Effector CD8-positive, alpha-beta T cell (primary cell): ENCODE data around the gene SCLT1.

Experiments used
- DNase-seq: peaks from one replicate; lab custom pipeline; 2025; lab: John Stamatoyannopoulos, UW

Gene SCLT1

GRCh38 chr4:128958194-128958593 is 135.1 kb downstream of the SCLT1 start:
- no peak for DNase-seq

GRCh38 chr4:128957459-128957858 is 135.9 kb downstream of the SCLT1 start:
- no peak for DNase-seq

GRCh38 chr4:128955751-128956150 is 137.6 kb downstream of the SCLT1 start:
- DNase-seq: no peak

GRCh38 chr4:128954941-128955340 is 138.4 kb downstream of the SCLT1 start:
- no peak for DNase-seq

- DNase-seq: no peak
Observed at GRCh38 chr4:128951316-128951715, 142.0 kb downstream of the SCLT1 start.

GRCh38 chr4:128950796-128951195 is 142.5 kb downstream of the SCLT1 start:
- no peak for DNase-seq

- no peak for DNase-seq
Observed at GRCh38 chr4:128946916-128947315, 146.4 kb downstream of the SCLT1 start.

- no peak for DNase-seq
Observed at GRCh38 chr4:128942607-128943006, 150.7 kb downstream of the SCLT1 start.

- DNase-seq: no peak
Observed at GRCh38 chr4:128940971-128941370, 152.4 kb downstream of the SCLT1 start.

GRCh38 chr4:128930051-128930450 is 163.3 kb downstream of the SCLT1 start:
- no peak for DNase-seq

GRCh38 chr4:128924951-128925350 is 168.4 kb downstream of the SCLT1 start:
- DNase-seq: no peak

- DNase-seq: no peak
Observed at GRCh38 chr4:128921954-128922353, 171.4 kb downstream of the SCLT1 start.

GRCh38 chr4:128917781-128918180 is 175.6 kb downstream of the SCLT1 start:
- no peak for DNase-seq

- DNase-seq: no peak
Observed at GRCh38 chr4:128916832-128917231, 176.5 kb downstream of the SCLT1 start.

- no peak for DNase-seq
Observed at GRCh38 chr4:128915544-128915943, 177.8 kb downstream of the SCLT1 start.

- no peak for DNase-seq
Observed at GRCh38 chr4:128913228-128913627, 180.1 kb downstream of the SCLT1 start.

- DNase-seq: no peak
Observed at GRCh38 chr4:128908735-128909134, 184.6 kb downstream of the SCLT1 start.

- no peak for DNase-seq
Observed at GRCh38 chr4:128907981-128908380, 185.4 kb downstream of the SCLT1 start.

GRCh38 chr4:128906581-128906980 is 186.8 kb downstream of the SCLT1 start:
- DNase-seq: no peak

GRCh38 chr4:128904821-128905220 is 188.5 kb downstream of the SCLT1 start:
- no peak for DNase-seq

GRCh38 chr4:128880662-128881061 is 212.7 kb downstream of the SCLT1 start:
- no peak for DNase-seq

GRCh38 chr4:128879971-128880370 is 213.4 kb downstream of the SCLT1 start:
- DNase-seq: no peak

GRCh38 chr4:128879283-128879682 is 214.1 kb downstream of the SCLT1 start:
- DNase-seq: no peak

- no peak for DNase-seq
Observed at GRCh38 chr4:128877934-128878333, 215.4 kb downstream of the SCLT1 start.

GRCh38 chr4:128876200-128876599 is 217.1 kb downstream of the SCLT1 start:
- DNase-seq: no peak
